Astrocyte of the cerebellum (primary cell): ENCODE data around the gene LRIG3.

Source experiments
- DNase-seq: peaks from one replicate; pipeline ENCODE4 v3.0.0-alpha.2; 2011; ENCODE audit warnings: low read depth
- H3K4me3 ChIP-seq: 2 replicates; pipeline ENCODE4 v1.5.1; 2011; ENCODE audit warnings: mild to moderate bottlenecking, low read depth, low read length, moderate library complexity
- in situ Hi-C: cut with HindIII; loops from 2 replicates; pipeline ENCODE4 v1.10.0; 2017; ENCODE audit warnings: low sequenced_read_pairs
- TF ChIP-seq, protein P1 (sequence below): IDR thresholded peaks from 2 replicates; pipeline ENCODE4 v1.5.1; 2012; ENCODE audit warnings: low read length, low read depth, moderate library complexity, mild to moderate bottlenecking; ENCODE audit errors: missing control alignments

Gene LRIG3

DNA sequence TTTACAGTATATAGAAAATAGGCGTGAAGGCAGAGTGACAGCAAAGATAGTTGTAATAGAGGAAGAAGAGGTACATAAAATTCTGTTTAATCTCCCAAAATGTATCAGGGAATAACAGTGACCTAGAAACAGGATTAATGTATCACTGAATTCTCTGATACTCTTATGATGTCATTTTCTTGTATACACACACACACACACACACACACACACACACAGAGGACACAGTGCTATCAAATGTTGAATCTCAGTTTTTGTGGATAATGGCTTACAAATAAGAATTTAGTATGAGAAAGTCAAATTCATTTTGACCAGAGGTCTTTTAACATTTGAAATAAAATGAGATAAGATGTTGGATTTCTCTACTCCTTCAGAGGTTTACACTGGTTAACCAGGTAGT is 4.3 kb upstream of the LRIG3 start:
- TF ChIP-seq, protein P1, sequence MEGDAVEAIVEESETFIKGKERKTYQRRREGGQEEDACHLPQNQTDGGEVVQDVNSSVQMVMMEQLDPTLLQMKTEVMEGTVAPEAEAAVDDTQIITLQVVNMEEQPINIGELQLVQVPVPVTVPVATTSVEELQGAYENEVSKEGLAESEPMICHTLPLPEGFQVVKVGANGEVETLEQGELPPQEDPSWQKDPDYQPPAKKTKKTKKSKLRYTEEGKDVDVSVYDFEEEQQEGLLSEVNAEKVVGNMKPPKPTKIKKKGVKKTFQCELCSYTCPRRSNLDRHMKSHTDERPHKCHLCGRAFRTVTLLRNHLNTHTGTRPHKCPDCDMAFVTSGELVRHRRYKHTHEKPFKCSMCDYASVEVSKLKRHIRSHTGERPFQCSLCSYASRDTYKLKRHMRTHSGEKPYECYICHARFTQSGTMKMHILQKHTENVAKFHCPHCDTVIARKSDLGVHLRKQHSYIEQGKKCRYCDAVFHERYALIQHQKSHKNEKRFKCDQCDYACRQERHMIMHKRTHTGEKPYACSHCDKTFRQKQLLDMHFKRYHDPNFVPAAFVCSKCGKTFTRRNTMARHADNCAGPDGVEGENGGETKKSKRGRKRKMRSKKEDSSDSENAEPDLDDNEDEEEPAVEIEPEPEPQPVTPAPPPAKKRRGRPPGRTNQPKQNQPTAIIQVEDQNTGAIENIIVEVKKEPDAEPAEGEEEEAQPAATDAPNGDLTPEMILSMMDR = no peak
- no peak overlapping the region for H3K4me3 ChIP-seq
- in situ Hi-C loops = no loop called here
- no peak for DNase-seq

DNA sequence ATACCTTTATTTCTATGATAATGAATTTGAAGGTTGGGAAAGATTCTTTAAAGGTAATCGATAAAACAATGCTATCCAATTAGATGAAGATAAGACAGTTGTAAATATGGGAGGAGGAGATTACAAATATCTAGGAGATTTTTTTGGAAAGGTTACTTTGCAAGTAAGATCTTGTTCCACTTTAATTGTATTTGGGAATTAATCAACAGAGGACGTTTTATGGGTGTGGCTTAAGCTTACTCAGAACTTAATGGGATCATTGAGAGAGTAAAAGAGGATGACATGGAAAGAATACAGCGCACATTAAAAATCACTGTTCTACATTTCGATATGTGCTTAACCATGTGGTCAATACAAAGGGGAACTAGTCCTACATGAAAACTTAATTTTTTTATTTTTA is 3.5 kb upstream of the LRIG3 start:
- no peak for DNase-seq
- H3K4me3 ChIP-seq = no peak overlapping the region
- TF ChIP-seq, protein P1 = no peak
- in situ Hi-C loops = no loop called here

DNA sequence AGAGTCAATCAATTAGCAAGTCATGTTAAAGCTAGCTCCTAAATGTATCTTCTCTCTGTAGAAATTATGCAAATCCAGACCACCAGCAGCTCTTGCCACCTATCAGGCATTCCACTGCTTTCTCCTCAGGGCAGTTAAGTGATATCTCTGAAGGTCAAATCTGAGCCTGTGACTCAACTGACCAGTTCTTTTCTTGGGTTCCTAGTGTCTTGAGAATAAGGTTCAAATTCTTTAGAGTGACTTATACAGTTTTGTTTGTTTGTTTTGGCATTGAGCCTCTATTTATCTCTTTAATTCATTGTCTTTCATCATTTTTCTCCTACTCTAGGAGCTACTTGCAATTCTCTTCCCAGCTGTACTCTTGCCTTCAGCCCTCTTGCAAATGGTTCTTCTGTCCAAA is 2.5 kb upstream of the LRIG3 start:
- no peak for DNase-seq
- in situ Hi-C loops = no loop called here
- H3K4me3 ChIP-seq = no peak overlapping the region
- TF ChIP-seq, protein P1 = no peak

DNA sequence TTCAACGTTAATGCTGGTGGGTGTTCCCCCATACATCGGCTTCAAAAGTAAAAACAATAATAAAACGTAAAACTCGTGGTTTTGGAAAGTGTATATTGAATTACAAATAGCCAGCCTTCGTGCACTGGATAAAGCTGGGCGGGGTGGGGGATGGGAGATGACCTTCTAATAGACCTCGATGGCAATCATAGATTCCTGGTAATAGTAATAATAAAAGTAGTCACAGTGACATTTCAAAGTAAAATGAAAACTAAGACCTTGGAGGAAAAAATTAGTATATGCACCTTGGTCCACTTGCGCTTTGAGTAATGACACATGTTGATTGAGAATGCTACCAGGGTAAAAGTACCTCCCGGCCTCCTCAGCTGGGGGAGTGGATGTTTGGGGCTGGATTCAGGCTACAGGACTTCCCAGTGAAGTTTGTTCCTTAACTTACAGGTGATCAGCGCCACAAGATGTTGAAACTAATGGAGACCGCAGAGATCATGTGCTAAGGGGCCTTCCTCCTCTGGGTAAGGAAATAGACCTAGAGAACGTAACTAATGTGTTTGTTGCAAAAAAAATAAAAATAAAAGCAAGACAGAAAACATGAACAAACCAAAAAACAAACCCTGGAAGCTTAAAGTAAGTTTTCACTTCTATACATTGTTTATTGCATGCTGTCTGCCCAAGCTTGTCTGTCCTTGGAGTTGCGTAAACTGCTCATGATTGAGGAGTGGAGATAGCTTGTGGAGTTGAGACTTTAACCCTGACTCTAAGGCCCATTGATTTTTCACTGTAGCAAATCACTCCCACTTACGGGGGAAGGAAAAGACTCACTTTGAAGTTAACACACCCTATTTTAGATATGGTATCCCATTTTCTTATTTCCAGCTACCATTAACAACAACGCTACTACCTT is 907 bp upstream of the LRIG3 start:
- TF ChIP-seq, protein P1 = no peak
- DNase-seq = no peak
- in situ Hi-C loops = no loop called here
- H3K4me3 ChIP-seq = peak overlapping the region; percentile 71

DNA sequence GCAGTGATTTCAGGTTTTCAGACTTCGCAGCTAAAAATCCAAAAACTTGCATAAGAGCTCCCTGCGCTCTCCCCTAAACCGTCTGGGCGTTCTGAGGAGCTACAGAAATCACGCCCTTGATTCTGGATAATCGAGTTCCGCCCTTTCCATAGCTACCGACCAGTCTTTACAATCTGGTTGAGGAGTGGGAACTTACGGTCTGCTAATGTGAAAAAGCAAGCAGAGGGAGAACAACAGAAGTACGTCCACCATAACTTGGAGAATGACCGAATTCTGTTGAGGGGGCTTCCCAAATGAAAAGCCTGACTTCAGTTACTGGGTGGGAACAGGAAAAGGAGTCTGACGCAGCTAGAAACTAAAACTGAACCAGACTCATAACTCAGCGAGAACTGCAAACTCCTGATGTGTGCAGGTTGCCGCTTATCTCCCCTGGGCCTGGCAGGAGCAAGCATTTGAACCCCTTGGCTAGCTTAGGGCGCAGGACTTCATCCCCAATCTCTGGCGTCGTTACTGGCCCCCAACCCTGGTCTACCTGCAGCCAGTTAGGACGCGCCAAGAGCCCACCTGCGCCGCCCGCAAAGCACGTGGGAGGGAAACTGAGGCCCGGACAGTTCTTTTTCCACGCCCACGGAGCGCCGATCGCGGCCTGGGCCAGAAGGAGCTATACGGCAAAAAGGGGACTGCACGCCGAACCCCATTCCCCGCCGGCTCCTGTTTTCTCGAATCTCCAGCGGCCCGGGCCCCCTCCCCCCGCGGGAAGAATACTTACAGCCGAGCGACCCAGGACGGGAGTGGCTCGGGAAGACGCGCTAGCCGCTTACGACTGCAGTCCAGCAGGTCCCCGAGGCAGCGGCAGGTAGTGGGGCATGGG is 838 bp downstream of the LRIG3 start:
- in situ Hi-C loops = no loop called here
- peak overlapping the region; percentile 71 for H3K4me3 ChIP-seq
- TF ChIP-seq, protein P1 = no peak
- no peak for DNase-seq

DNA sequence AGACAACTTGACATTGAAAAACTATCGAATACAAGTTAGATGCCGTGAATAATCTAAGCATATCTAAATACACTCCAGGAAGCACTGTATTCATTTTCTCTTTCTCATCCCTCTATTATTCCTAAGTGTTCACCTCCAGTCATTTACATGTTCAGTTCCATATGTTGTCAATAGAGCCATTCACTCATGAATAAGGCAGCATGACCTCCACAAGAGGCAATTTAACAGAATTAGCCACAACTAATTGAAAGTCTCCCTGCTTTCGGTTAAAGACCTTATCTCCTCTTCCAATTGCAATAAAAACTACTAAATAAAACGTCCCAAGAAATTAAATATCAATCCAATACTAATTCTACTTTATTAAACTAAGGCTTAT is 1.8 kb downstream of the LRIG3 start:
- TF ChIP-seq, protein P1 = no peak
- peak overlapping the region; percentile 71 for H3K4me3 ChIP-seq
- DNase-seq = no peak
- in situ Hi-C loops = no loop called here
